ENCODE data around the gene RANBP2.

The RANBP2 gene

GRCh38 chr2:108825254-108825653 lies 106.0 kb downstream of the RANBP2 start:
- TF ChIP-seq, protein P1, sequence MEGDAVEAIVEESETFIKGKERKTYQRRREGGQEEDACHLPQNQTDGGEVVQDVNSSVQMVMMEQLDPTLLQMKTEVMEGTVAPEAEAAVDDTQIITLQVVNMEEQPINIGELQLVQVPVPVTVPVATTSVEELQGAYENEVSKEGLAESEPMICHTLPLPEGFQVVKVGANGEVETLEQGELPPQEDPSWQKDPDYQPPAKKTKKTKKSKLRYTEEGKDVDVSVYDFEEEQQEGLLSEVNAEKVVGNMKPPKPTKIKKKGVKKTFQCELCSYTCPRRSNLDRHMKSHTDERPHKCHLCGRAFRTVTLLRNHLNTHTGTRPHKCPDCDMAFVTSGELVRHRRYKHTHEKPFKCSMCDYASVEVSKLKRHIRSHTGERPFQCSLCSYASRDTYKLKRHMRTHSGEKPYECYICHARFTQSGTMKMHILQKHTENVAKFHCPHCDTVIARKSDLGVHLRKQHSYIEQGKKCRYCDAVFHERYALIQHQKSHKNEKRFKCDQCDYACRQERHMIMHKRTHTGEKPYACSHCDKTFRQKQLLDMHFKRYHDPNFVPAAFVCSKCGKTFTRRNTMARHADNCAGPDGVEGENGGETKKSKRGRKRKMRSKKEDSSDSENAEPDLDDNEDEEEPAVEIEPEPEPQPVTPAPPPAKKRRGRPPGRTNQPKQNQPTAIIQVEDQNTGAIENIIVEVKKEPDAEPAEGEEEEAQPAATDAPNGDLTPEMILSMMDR (IDR thresholded peaks at IDR 0.05; ENCODE audit: low read depth, low read length): no peak
- DNase-seq: no peak
- H3K4me1 ChIP-seq: no peaks in the 10 kb centered on the region
- no peaks in the 10 kb centered on the region for H3K36me3 ChIP-seq
- no peaks in the 10 kb centered on the region for H3K9me3 ChIP-seq
- no peak overlapping the region for H3K4me3 ChIP-seq (ENCODE audit: low read depth, low read length)
- H3K27me3 ChIP-seq: no peaks in the 10 kb centered on the region

DNA sequence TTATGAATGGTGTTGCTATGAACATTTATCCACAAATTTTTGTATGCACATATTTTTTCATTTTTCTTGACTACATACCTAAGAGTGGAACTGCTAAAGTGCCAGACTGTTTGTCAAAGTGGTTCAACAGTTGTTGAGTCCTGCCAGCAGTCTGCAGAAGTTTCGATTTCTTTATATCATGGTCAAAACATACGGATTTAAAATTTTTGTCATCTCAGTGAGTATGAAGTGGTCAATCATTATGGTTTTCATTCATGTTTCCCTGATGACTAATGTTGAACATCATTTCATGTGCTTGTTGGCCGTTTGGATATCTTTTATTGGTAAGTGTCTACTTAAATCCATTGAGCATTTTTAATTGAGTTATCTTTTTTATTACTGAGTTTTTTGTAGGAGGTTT lies 106.5 kb downstream of the RANBP2 start:
- Histone ChIP-seq H3K9me3 (no peaks in the 10 kb centered on the region), H3K27me3 (no peaks in the 10 kb centered on the region), H3K4me1 (no peaks in the 10 kb centered on the region), H3K36me3 (no peaks in the 10 kb centered on the region), H3K4me3 (ENCODE audit: low read depth, low read length) (no peak overlapping the region)
- TF ChIP-seq, protein P1 (IDR thresholded peaks at IDR 0.05; ENCODE audit: low read depth, low read length): no peak
- no peak for DNase-seq

DNA sequence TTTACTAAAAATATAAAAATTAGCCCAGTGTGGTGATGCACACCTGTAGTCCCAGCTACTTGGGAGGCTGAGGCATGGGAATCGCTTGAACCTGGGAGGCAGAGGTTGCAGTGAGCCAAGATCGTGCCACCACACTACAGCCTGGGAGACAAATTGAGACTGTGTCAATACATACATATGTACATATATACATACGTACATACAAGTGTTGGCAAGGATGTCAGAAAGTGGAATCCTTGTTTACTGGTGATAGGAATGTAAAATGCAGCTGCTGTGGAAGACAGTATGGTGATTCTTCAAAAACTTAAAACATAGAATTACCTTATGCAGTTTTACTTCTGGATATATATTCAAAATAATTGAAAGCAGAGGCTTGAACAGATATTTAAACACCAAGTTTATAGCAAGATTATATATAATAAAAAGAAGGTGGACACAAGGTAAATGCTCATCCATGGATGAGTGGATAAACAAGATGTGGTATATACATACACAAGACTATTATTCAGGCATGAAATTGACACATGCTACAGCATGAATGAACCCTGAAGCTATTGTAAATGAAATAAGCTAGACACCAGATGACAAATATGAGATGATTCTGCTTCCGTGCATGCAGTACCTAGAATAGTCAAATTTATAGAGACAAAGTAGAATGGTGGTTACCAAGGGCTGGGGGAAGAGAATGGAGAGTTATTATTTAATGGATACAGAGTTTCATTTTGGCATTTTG lies 110.5 kb downstream of the RANBP2 start:
- TF ChIP-seq, protein P1 (IDR thresholded peaks at IDR 0.05; ENCODE audit: low read depth, low read length): no peak
- Histone ChIP-seq H3K36me3 (no peaks in the 10 kb centered on the region), H3K4me3 (ENCODE audit: low read depth, low read length) (no peak overlapping the region)

DNA sequence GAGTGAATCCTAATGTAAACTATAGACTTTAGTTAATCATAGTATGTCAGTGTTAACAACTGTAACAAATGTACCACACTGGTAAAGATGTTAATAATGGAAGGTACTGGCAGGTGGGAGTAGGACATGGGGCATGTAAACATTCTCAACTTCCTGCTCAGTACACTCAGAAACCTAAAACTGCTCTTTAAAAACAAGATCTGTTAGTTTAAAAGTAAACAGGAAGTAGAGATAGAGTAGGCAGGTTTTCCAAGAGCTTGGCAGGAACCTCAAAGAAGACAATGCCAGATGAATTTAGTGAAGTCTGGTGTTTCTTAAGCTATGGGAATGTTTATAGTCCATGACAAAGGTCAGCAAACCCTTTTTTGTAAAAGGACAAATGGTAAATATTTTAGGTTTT lies 113.9 kb downstream of the RANBP2 start:
- TF ChIP-seq, protein P1 (IDR thresholded peaks at IDR 0.05; ENCODE audit: low read depth, low read length): no peak
- no peak for DNase-seq
- no peaks in the 10 kb centered on the region for H3K4me1 ChIP-seq
- H3K4me3 ChIP-seq (ENCODE audit: low read depth, low read length): no peak overlapping the region
- no peaks in the 10 kb centered on the region for H3K27me3 ChIP-seq
- no peaks in the 10 kb centered on the region for H3K36me3 ChIP-seq
- H3K9me3 ChIP-seq: no peaks in the 10 kb centered on the region

More for the DNA sequence above, 110.5 kb downstream of the RANBP2 start:
- Histone ChIP-seq H3K27me3 (no peaks in the 10 kb centered on the region), H3K9me3 (no peaks in the 10 kb centered on the region), H3K4me1 (no peaks in the 10 kb centered on the region)
- no peak for DNase-seq

GRCh38 chr2:108834620-108835019 lies 115.3 kb downstream of the RANBP2 start:
- Histone ChIP-seq H3K4me3 (ENCODE audit: low read depth, low read length) (no peak overlapping the region), H3K9me3 (no peaks in the 10 kb centered on the region), H3K36me3 (no peaks in the 10 kb centered on the region), H3K27me3 (no peaks in the 10 kb centered on the region), H3K4me1 (no peaks in the 10 kb centered on the region)
- DNase-seq: no peak
- TF ChIP-seq, protein P1 (IDR thresholded peaks at IDR 0.05; ENCODE audit: low read depth, low read length): no peak

GRCh38 chr2:108835040-108835439 lies 115.8 kb downstream of the RANBP2 start:
- Histone ChIP-seq H3K4me1 (no peaks in the 10 kb centered on the region), H3K9me3 (no peaks in the 10 kb centered on the region), H3K4me3 (ENCODE audit: low read depth, low read length) (no peak overlapping the region), H3K27me3 (no peaks in the 10 kb centered on the region), H3K36me3 (no peaks in the 10 kb centered on the region)
- TF ChIP-seq, protein P1 (IDR thresholded peaks at IDR 0.05; ENCODE audit: low read depth, low read length): no peak
- no peak for DNase-seq

Data from BE2C (cell line).